Suprapubic skin (tissue), 4 donors: ENCODE results near the gene SH3TC1. TPM values are rescaled to one million over a fixed set of nuclear protein-coding genes. Genes with fewer than 3 reads are reported as not detected.

Experiments
- DNase-seq, 2 donors: peaks; one replicate each; pipeline ENCODE4 v3.0.0-alpha.2; 2019; ENCODE audit warnings: low spot score in 2 of 2
- H3K27ac ChIP-seq: fragments of 200-600 bp; sonication (generic); one replicate; pipeline ENCODE4 v1.5.1; 2019
- H3K27me3 ChIP-seq: fragments of 200-600 bp; sonication (generic); one replicate; pipeline ENCODE4 v1.5.1; 2019
- H3K36me3 ChIP-seq: fragments of 200-600 bp; sonication (generic); one replicate; pipeline ENCODE4 v1.5.1; 2019
- H3K4me1 ChIP-seq: fragments of 200-600 bp; sonication (generic); one replicate; pipeline ENCODE4 v1.5.1; 2019
- H3K4me3 ChIP-seq: fragments of 200-600 bp; sonication (generic); one replicate; pipeline ENCODE4 v1.5.1; 2019; ENCODE audit warnings: mild to moderate bottlenecking
- H3K9me3 ChIP-seq: fragments of 200-600 bp; sonication (generic); one replicate; pipeline ENCODE4 v1.5.1; 2019
- EP300 ChIP-seq: sonication (generic); formaldehyde crosslinking; IDR thresholded peaks from one replicate; pipeline ENCODE4 v1.6.1; 2017; ENCODE audit warnings: antibody characterized with exemption
- POLR2A ChIP-seq, 2 donors: fragments of 450-650 bp; IDR thresholded peaks; one replicate each; pipeline ENCODE4 v1.6.1; 2017; ENCODE audit warnings: antibody characterized with exemption in 2 of 2, mild to moderate bottlenecking in 2 of 2, moderate library complexity in 2 of 2
- POLR2AphosphoS5 ChIP-seq, 3 donors: sonication (generic); formaldehyde crosslinking; IDR thresholded peaks; one replicate each; pipeline ENCODE4 v1.6.1; 2017; ENCODE audit warnings: antibody characterized with exemption in 3 of 3
- WGBS: methylation state at CpG from one replicate; pipeline ENCODE4 v1.1.5; 2018; 5-methylcytosine and 5-hydroxymethylcytosine counted together
- total RNA-seq, 4 donors: library from RNA; depleted of rRNA; stranded (reverse); fragments of >200 nt; gene quantifications; one replicate each; pipeline ENCODE4 v1.1.0, GENCODE V29; 2016
- TF ChIP-seq, protein P1 (sequence below), 2 donors: fragments of 200-600 bp in 1 of 2; fragments of 450-650 bp in 1 of 2; sonication (generic) in 1 of 2; IDR thresholded peaks; one replicate each; pipeline ENCODE4 v1.5.1; 2016 to 2019; ENCODE audit warnings: antibody characterized with exemption in 2 of 2, mild to moderate bottlenecking in 1 of 2, moderate library complexity in 1 of 2

SH3TC1 gene
- total RNA-seq, 4 donors from 2014 or later, result 6.3 to 15.1 (median 9.9) TPM

DNA sequence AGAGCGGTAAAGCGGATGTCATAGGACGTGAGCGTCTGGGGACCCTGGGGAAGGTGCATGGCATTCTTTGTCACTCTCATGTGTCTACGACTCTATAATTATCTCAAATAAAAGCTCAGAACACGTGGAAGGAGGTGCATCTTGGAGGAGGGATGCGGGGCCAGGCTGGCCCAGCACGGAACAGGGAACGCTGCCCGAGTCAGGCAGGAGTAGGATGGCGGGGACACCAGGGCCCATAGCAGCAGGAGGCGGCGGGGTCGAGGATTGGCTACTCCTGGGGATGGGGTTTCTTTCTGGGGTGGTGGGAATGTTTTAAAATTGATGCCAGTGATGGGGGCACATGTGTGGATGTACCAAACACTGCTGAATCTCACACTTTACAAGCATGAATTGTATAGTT is 65.0 kb downstream of the SH3TC1 start:
- 79% methylated on average over 14 of the region's 14 CpGs for WGBS
- Histone ChIP-seq H3K4me3 (no peak overlapping the region), H3K27ac (no peak overlapping the region), H3K4me1 (peaks cover 15% of the 10 kb centered on the region), H3K27me3 (peaks cover 5% of the 10 kb centered on the region), H3K36me3 (no peaks in the 10 kb centered on the region), H3K9me3 (no peaks in the 10 kb centered on the region)
- TF ChIP-seq, protein P1, sequence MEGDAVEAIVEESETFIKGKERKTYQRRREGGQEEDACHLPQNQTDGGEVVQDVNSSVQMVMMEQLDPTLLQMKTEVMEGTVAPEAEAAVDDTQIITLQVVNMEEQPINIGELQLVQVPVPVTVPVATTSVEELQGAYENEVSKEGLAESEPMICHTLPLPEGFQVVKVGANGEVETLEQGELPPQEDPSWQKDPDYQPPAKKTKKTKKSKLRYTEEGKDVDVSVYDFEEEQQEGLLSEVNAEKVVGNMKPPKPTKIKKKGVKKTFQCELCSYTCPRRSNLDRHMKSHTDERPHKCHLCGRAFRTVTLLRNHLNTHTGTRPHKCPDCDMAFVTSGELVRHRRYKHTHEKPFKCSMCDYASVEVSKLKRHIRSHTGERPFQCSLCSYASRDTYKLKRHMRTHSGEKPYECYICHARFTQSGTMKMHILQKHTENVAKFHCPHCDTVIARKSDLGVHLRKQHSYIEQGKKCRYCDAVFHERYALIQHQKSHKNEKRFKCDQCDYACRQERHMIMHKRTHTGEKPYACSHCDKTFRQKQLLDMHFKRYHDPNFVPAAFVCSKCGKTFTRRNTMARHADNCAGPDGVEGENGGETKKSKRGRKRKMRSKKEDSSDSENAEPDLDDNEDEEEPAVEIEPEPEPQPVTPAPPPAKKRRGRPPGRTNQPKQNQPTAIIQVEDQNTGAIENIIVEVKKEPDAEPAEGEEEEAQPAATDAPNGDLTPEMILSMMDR (IDR thresholded peaks at IDR 0.05), result no peak
- TF ChIP-seq EP300, result no peak
- no peak for TF ChIP-seq POLR2AphosphoS5 (IDR thresholded peaks at IDR 0.05)
- no peak for TF ChIP-seq POLR2A (IDR thresholded peaks at IDR 0.05)
- DNase-seq, result no peak

DNA sequence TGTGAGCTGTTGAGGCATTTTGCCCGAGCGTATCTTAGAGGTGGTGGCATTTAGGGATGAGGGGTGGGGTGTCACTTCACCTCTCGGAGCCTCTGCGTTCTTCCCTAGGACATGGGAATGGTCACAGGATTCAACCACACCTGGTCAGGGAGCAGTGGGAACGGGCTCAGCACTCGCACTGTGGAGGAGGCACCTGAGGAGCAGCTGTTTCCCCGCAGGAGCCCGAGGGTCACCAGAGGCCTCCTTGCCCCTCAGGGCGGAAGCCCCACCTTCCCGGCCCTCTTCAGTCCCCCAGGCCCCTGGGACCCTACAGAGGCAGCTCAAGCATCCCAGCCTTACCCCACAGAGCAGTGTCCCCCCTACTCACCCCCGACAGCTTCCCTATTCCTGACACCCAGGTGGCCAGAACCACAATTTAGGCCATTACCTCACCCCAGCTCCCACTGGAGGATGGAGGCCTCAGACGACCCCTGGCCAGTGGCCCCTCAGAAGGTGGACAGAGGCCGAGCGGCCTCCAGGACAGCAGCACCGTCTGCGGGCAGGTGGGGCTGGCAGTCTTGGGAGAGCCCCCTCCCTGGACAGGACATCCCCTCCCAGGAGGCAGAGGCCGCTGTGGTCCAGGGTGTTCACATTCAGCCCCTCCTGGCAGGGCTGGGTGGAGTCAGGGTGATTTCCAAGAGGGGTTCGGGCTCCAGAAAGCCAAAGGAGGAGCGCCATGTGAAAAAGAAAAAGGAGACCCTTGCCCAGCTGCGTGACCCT is 66.3 kb downstream of the SH3TC1 start:
- no peaks in the 10 kb centered on the region for H3K36me3 ChIP-seq
- DNase-seq, result no peak
- 75% methylated on average over 17 of the region's 20 CpGs for WGBS
- TF ChIP-seq POLR2AphosphoS5 (IDR thresholded peaks at IDR 0.05) (no peak), POLR2A (IDR thresholded peaks at IDR 0.05) (no peak), EP300 (no peak)
- TF ChIP-seq, protein P1 (IDR thresholded peaks at IDR 0.05), result no peak
- peaks cover 17% of the 10 kb centered on the region for H3K27me3 ChIP-seq
- no peaks in the 10 kb centered on the region for H3K9me3 ChIP-seq
- no peak overlapping the region for H3K27ac ChIP-seq
- no peak overlapping the region for H3K4me3 ChIP-seq
- H3K4me1 ChIP-seq, result peaks cover 25% of the 10 kb centered on the region

DNA sequence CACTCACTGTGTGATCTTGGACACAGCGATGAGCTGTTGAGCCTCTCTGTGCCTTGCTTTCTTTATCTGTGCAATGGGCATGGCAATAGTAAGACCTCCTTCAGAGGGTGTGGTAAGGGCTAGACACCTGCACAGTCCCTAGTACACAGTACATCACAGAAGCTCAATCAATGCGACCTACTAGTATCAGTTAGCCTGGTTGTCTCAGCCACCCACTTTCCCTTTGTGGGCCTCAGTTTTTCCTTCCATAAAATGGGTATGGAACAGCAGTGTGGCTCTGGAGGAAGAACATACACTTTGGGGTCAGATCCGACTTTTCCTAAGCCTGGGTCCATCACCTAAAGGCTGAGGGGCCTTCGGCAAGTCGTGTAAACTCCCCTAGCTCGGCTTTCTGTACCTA is 67.0 kb downstream of the SH3TC1 start:
- WGBS, result 94% methylated on average over 6 of the region's 6 CpGs
- Histone ChIP-seq H3K4me3 (no peak overlapping the region), H3K9me3 (no peaks in the 10 kb centered on the region), H3K27me3 (peaks cover 24% of the 10 kb centered on the region), H3K36me3 (no peaks in the 10 kb centered on the region), H3K27ac (no peak overlapping the region), H3K4me1 (peaks cover 22% of the 10 kb centered on the region)
- TF ChIP-seq POLR2A (IDR thresholded peaks at IDR 0.05) (no peak), POLR2AphosphoS5 (IDR thresholded peaks at IDR 0.05) (no peak), EP300 (no peak)
- TF ChIP-seq, protein P1 (IDR thresholded peaks at IDR 0.05), result no peak
- no peak for DNase-seq

DNA sequence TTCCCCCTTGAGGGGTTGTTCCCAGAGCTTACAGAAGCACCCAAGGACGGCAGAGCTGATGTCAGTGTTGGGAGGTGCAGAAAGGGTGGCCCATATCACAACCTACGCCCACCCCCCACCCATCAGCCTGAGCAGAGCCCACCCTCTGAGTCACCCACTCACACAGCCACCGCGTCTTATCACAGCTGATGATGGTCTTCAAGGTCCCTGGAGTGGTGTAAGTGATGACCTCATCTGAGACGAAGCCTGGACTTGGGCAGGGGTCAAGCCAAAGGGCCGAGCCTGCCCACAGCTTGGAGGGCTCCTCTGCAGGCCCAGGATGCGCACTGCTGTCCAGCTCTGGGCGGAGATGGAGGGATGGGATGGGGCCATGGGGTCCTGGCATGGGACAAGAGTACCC is 67.4 kb downstream of the SH3TC1 start:
- no peak for TF ChIP-seq EP300
- no peak for TF ChIP-seq POLR2A (IDR thresholded peaks at IDR 0.05)
- no peak for TF ChIP-seq POLR2AphosphoS5 (IDR thresholded peaks at IDR 0.05)
- TF ChIP-seq, protein P1 (IDR thresholded peaks at IDR 0.05), result no peak
- no peak overlapping the region for H3K27ac ChIP-seq
- no peaks in the 10 kb centered on the region for H3K36me3 ChIP-seq
- no peak overlapping the region for H3K4me3 ChIP-seq
- H3K9me3 ChIP-seq, result no peaks in the 10 kb centered on the region
- no peak for DNase-seq
- peaks cover 25% of the 10 kb centered on the region for H3K27me3 ChIP-seq
- H3K4me1 ChIP-seq, result peaks cover 22% of the 10 kb centered on the region
- WGBS, result 85% methylated on average over 5 of the region's 8 CpGs

DNA sequence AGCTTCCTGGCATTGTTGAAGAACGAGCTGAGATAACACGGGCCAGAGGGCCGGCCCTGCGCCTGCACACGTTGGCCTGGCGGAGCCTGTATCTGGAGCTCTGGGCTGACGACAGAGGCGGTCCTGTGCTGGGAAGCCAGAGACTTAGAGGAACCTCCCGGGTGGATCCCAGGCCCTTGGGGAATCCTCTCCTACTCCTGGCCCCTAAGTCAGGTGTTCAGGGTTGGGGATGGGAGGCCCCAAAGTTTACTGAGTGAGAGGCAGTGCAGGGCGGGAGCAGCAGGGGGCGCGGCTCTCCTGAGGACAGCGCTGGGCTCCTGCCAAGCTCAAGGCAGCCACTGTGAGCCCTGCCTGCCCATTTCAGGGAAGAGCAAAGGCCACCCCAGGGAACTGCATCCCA is 68.0 kb downstream of the SH3TC1 start:
- peak in 1 of 2 donors; percentile 89 for DNase-seq
- Histone ChIP-seq H3K27ac (no peak overlapping the region), H3K9me3 (no peaks in the 10 kb centered on the region), H3K4me3 (no peak overlapping the region), H3K4me1 (peaks cover 22% of the 10 kb centered on the region), H3K27me3 (peaks cover 25% of the 10 kb centered on the region), H3K36me3 (no peaks in the 10 kb centered on the region)
- TF ChIP-seq POLR2A (IDR thresholded peaks at IDR 0.05), result no peak
- no peak for TF ChIP-seq EP300
- no peak for TF ChIP-seq POLR2AphosphoS5 (IDR thresholded peaks at IDR 0.05)
- TF ChIP-seq, protein P1 (IDR thresholded peaks at IDR 0.05), result peak; percentile 16 to 68
- WGBS, result 39% methylated on average over 12 of the region's 13 CpGs
